MM.1S (cell line): ENCODE data around the gene LILRB4.

Source experiments
- CTCF ChIP-seq: fragments of 300-600 bp; sonication (generic); IDR thresholded peaks from 2 replicates; pipeline ENCODE4 v1.5.1; 2016; ENCODE audit warnings: antibody characterized with exemption, low read length, mixed read lengths
- EZH2 ChIP-seq: fragments of 300-600 bp; sonication (generic); optimal IDR thresholded peaks from 2 replicates; pipeline ENCODE3; 2017; ENCODE audit warnings: low read depth, mild to moderate bottlenecking, antibody characterized with exemption, low read length, mixed read lengths
- EZH2phosphoT487 ChIP-seq: fragments of 300-600 bp; sonication (generic); IDR thresholded peaks from 2 replicates; pipeline ENCODE4 v1.6.1; 2018; ENCODE audit warnings: antibody characterized with exemption, low read length

GRCh38 chr19:54682306-54682856 is 19.6 kb downstream of the LILRB4 start:
- TF ChIP-seq CTCF: no peak
- no peak for TF ChIP-seq EZH2phosphoT487
- no peak for TF ChIP-seq EZH2
